NCI-H510A treated with DMSO at 0.1 percent for 48 hours (cell line): ENCODE measurements around the gene MCU.
A peak's percentile ranks its signal among the peaks of the same experiment; 100 is the strongest.

ENCODE experiments used
- DNase-seq: peaks from one replicate; lab custom pipeline; 2025; lab: John Stamatoyannopoulos, UW

MCU gene

GRCh38 chr10:72846238-72846637 lies 154.3 kb downstream of the MCU start:
- DNase-seq: no peak

GRCh38 chr10:72847681-72848080 lies 155.7 kb downstream of the MCU start:
- no peak for DNase-seq

- DNase-seq: no peak
Measured at GRCh38 chr10:72850861-72851260, 158.9 kb downstream of the MCU start.

DNA sequence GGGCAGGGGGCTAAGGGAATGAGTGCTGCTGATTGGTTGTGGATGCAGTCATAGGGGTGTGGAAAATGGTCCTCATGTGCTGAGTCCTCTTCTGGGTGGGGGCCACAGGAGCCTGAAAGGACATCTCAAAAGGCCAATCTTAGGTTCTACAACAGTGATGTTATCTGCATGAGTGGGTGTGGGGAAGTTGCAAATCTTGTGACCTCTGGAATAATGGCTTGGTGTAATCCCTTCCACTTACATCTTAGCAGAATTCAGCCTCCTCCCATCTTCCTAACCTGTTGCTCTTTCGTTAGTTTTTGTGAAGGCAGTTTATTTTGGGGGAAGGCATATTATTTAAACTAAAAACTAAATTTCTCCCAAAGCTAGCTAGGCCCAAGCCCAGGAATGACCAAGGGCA lies 159.6 kb downstream of the MCU start:
- no peak for DNase-seq

DNA sequence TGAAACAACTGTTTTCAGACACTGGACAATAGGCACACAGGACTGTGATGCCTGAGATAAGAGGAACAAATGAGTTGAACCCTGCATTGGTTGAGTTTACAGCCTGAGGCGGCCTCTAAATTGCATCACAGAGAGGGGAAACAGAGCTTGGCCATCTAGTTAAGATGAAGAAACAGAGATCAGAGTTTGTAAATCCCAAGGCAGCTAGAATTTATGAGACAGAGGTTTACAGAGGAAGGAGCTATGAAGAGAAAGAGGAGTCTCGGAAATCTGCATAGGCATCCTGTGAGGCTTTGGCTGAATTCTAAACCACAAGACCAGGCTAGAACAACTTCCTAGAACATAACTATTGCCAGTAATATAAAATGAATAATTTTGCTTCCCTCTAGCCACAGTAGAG lies 160.6 kb downstream of the MCU start:
- no peak for DNase-seq

DNA sequence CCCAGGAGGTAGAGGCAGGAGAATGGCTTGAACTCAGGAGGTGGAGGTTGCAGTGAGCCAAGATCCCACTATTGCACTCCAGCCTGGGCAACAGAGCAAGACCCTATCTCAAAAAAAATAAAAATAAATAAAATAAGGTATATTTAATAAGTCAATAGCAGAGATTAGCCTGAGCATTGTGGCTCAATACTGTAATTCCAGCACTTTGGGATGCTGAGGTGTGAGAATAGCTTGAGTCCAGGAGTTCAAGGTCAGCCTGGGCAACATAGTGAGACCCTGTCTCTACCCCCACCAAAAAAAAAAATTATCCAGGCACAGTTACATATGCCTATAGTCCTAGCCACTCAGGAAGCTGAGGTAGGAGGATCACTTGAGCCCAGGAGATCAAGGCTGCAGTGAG lies 163.2 kb downstream of the MCU start:
- no peak for DNase-seq

DNA sequence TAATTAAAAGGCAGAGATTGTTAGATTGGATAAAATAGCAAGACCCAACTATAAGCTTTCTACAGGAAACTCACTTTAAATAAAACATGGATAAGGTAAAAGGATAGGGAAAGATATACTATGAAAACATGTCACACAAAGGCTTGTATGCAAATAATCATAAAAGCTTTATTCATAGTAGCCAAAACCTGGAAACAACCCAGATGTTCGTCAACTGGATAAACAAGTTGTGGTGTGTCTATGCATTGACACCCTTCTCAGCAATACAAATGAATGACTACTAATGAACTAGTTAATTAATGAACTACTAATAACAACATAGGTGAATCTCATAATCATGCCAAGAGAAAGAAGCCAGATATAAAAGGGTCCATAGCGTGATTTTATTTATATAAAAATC lies 163.8 kb downstream of the MCU start:
- DNase-seq: no peak

- no peak for DNase-seq
Measured at GRCh38 chr10:72858067-72858466, 166.1 kb downstream of the MCU start.

GRCh38 chr10:72862957-72863356 lies 171.0 kb downstream of the MCU start:
- no peak for DNase-seq

DNA sequence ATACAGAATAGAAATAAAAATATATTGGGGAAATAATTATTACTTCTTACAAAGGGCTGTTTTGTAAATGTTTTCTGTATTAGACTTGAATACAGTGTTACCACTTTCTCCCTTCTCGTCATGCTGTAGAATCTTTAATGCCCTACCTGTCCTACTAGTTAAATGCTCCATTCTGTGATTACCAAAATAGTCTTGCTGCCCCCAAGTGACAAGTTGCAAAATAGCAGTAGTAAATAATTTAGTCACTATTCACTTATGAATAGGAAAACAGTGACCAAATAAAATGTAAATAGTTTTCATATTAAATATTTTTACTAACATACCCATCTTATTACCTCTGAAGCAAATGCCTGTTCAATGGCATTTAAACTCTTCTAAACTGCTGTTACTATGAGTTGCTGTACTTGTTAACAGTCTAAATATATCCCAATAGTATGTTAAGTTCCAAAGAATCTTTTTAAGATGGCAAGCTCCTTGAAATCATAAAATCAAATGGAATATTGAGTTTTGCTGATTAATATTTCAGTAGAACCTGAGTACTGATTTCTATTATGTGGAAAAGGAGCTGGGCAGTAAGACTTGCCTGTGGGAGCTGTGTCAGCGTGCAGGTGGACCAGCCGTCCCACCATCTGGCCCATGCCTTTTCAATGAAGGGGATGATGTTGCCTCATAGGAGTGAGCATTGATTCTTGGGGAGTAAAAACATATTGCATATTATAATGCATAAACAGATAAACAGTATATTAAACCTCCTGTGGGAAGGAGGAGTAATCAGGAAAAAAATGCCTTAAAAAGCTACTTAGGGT lies 183.5 kb downstream of the MCU start:
- peak; percentile 16 for DNase-seq

DNA sequence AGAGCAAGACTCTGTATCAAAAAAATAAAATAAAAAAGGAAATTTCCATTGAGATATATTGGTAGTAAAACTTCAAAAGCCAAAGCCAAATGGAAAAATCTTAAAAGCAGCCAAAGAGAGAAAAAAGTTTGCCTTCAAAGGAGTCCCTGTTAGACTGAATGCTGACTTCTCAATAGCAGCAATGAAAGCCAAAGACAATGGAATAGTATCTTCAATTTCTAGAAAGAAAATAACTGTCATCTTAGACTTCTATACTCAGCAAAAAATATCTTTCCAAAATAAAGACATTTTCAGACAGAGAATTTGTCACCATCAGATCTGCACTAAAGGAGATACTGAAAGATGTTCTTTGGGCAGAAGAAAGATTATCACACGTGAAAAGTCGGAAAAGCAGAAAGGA lies 187.3 kb downstream of the MCU start:
- DNase-seq: no peak

- DNase-seq: no peak
Measured at GRCh38 chr10:72881291-72881690, 189.3 kb downstream of the MCU start.

GRCh38 chr10:72883861-72884260 lies 191.9 kb downstream of the MCU start:
- DNase-seq: no peak

- DNase-seq: no peak
Measured at GRCh38 chr10:72885953-72886352, 194.0 kb downstream of the MCU start.

DNA sequence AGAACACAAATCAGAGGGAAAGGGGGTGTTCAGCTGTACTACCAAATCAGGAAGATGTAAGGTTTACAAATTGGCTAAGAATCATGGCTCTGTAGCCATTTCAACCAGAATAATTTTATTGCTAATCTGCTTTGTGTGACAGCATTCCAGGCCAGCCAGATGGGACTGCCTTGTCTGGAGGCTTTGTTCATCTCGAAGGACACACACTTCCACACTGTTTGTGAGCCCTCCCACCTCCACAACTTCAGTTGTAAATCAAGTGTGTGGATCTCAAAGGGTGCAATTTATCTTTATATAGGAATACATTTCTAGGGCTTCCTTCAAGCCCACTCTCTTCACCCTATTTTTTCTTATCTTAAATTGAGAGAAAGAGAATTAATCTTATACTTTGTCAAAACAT lies 194.7 kb downstream of the MCU start:
- no peak for DNase-seq

DNA sequence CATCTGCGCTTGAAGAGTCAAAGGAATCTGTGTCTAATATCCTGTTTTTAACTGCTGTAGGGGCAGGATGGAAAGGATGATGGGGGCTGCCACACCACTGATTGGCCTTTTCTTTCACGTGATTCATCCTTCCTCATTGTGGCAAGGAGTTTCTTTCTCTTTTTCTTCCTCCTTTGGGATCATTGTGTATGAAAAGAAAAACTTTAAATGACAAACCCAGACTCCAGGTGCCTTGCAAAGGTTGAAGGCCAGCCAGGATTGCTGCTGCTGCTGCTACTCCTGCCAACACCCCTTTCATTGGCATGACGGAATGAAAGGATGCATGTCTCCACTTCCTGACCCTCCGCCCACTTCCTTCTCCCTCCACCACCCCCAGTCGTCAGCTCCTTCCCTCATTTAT lies 195.1 kb downstream of the MCU start:
- DNase-seq: no peak

DNA sequence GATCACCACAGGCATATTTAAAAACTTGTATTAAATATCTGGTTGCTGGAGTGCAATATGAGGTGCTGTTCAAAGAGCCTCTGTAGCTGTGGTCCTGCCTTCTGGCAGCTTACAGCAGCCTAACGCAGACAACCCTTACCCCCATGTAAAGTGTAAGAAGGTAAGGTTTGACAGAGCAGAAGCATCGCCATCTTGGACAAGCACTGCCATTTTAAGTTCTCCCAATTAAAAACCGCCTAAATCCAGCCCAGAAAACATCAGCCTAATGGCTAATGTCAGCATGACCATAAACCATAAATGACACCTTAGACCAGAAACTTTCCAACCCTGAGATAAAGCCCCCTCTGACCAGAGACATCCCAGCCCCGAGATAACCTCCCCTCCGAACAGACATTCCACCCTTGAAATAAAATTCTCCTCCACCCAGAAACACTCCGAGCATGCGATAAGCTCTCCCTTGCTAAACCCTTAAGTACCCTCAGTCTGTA lies 196.3 kb downstream of the MCU start:
- no peak for DNase-seq

DNA sequence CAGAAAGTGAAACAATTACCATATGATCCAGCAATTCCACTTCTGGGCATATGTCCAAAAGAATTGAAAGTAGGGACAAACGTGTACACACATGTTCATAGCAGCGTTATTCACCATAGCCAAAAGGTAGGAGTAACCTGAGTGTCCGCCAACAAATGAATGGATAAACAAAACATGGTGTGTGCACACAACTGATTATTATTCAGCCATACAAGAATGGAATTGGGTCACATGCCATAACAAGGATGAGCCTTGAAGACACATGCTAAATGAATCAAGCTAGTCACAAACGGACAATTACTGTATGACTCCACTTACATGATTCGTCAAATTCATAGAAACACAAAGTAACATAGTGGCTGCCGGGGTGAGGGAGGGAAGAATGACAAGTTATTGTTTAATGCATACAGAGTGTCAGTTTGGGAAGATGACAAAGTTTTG lies 197.5 kb downstream of the MCU start:
- DNase-seq: peak; percentile 2

DNA sequence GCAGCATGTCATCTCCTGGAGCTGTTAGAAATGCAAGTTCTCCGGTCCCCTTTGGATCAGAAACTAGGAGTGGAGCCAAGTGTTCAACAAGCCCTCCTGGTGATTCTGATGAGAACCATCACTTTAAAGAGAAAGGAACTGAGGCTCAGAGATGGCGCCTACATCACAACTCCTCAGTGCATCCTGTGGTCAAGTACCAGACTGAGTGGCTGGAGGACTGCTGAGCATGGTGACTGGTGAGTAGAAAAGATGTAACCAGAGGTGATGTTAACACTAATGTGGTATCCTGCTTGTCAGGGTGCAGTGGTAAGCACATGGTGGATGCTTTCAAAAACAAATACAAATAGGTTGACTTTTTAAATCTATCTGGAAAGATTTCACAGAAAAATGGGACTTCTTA lies 198.1 kb downstream of the MCU start:
- no peak for DNase-seq

- DNase-seq: no peak
Measured at GRCh38 chr10:72893136-72893798, 201.3 kb downstream of the MCU start, which contains the start of gene OIT3. TSS of gene OIT3 (plus strand) at chr10:72893739. CDS start at chr10:72893799, 60 bp downstream.

DNA sequence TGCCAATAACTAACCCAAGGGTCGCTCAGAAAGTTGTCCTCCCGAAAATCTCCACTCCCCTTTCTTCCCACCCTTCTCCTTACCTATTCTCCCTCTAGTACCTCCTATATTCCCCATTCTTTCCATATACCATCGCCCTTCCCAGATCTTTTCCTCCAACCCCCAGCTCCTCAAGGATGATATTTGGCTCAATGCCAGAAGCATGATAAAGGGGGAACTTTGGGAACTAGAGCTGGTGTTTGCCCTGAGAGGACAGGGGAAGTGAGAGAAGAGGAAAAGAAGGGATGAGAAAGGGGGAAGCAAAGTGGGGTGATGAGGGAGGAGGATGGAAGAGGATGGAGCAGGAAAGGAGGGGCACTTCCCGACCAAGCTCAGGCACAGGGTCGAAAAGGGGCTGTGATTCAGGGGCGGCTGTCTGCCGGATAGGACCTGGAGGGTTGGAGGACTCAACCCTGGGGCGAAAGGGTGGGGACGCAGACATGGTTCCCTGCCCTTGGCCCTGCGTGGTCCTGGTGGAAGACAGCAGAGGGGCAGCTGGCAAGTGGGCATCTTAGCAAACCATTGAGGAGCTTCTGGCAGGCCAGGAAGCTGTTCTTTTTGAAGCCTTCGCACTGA lies 203.4 kb downstream of the MCU start:
- DNase-seq: no peak

DNA sequence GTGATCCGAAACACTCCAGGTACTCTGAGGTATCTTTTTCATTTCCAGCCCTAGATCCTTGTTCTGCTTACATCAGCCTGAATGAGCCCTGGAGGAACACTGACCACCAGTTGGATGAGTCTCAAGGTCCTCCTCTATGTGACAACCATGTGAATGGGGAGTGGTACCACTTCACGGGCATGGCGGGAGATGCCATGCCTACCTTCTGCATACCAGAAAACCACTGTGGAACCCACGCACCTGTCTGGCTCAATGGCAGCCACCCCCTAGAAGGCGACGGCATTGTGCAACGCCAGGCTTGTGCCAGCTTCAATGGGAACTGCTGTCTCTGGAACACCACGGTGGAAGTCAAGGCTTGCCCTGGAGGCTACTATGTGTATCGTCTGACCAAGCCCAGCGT lies 206.7 kb downstream of the MCU start:
- DNase-seq: no peak

DNA sequence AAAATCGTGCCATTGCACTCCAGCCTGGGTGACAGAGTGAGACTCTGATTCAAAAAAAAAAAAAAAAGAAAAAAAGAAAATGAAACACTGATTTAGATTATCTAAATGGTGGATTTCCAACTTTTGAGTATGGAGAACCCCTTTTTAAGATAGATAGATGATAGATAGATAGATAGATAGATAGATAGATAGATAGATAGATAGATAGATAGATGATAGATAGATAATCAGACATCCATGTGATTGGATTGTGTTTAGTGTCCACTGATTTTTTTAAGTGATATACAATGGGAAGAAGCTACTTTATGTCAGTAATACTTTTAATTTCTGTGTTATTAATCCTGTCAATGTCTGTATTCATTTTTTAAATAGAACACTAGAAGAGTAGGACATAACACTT lies 207.6 kb downstream of the MCU start:
- no peak for DNase-seq
